Stimulated activated CD4-positive, alpha-beta T cell treated with anti-CD3 and anti-CD28 coated beads, Interleukin-1b, Interleukin-23, amount 100 ng/mL, for 24 hours (primary cell): ENCODE results near the gene ANKRD40.
"Not testable (repeated sequence)": the region's sequence is repeated elsewhere in the genome, so short reads cannot be mapped to it uniquely, and the experiment has no call there.

Experiments used
- DNase-seq, 4 experiments: peaks; one replicate each; pipeline ENCODE4 v3.0.0-alpha.2; 2020; ENCODE audit warnings: low read depth in 4 of 4, low spot score in 1 of 4

Gene ANKRD40

DNA sequence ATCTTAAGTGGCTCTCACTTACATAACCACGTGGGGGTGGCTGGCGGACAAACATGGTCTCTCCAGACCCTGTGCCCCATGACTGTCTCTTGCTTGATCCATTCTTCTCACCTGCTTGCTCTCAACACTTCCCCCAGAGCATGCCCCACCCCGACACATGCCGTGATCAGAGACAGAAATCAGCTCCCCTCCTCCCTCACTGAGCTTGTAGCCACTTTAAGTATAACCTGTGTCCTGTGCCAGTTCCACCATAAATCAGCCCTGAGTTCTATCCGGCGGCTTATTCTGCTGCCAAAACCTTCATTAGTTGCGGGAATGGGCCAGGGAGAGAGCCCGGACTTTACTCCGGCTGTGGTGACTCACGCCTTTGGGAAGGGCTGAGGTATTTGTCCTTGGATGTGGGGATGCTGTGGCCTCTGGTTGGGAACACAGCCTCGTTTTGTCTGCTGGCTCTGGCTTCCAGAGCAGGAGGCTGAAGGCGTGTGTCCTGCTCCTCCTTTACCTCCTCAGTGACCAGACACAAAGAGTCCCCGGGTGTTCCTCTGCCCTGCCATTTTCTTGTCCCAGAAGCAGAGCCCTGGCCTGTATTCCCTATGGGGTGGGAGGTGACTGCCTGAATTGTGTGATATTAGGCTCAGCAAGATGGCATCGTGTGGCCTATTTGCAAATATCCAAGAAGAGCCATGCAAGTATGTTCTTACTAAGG, 21.1 kb downstream of the ANKRD40 start:
- no peak for DNase-seq

GRCh38 chr17:50685691-50686493, 21.8 kb downstream of the ANKRD40 start:
- no peak for DNase-seq

GRCh38 chr17:50685334-50685665, 22.4 kb downstream of the ANKRD40 start:
- DNase-seq = no peak

GRCh38 chr17:50684612-50685333, 22.9 kb downstream of the ANKRD40 start:
- DNase-seq = no peak

- DNase-seq = no peak
Observed at GRCh38 chr17:50684288-50684611, 23.5 kb downstream of the ANKRD40 start.

- no peak for DNase-seq
Observed at GRCh38 chr17:50683434-50684287, 24.1 kb downstream of the ANKRD40 start.

GRCh38 chr17:50682938-50683337, 24.8 kb downstream of the ANKRD40 start:
- no peak for DNase-seq

DNA sequence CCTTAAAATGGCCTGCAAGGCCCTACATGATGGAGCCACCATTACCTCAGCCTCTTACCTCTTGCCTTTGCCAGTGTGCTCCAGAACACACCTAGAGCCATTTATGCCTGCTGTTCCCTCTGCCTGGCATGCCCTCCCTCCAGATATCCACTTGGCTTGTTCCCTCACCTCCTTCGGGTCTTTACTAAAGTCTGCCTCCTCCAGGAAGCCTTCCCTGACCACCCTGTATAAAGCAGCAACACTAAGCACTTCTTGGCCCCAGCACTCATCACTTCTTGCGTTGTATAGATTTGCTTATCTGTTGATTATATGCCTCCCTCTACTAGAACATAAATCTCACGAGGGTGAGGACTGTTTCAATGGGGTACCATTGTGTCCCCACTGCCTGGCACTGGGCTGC, 25.3 kb downstream of the ANKRD40 start:
- no peak for DNase-seq

GRCh38 chr17:50681263-50682200, 26.2 kb downstream of the ANKRD40 start:
- DNase-seq = no peak

DNA sequence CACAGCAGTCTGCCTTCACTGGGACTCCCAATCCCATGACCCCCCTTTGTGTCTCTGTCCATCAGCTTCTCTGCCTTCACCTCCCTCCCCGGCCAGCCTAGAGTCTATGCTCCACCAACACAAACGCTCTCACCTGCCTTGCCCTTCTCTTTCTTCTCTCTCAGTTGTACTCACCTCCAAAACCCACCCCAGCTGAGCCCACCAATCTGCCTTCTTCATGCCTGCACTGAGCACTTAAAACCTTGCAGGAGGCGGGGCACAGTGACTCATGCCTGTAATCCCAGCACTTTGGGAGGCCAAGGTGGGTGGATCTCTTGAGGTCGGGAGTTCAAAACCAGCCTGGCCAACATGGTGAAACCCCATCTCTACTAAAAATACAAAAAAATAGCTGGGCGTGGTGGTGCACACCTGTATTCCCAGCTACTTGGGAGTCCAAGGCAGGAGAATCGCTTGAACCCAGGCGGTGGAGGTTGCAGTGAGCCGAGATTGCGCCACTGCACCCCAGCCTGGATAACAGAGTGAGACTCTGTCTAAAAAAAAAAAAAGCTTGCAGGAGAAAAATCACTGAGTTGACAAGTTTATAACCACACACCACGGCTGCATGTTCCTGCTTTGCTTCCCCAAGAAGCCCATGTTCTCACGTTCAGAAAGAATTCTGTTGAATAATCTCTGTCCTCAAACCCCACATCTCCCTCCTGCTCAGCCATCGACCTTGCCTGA, 27.0 kb downstream of the ANKRD40 start:
- not testable (repeated sequence) for DNase-seq

DNA sequence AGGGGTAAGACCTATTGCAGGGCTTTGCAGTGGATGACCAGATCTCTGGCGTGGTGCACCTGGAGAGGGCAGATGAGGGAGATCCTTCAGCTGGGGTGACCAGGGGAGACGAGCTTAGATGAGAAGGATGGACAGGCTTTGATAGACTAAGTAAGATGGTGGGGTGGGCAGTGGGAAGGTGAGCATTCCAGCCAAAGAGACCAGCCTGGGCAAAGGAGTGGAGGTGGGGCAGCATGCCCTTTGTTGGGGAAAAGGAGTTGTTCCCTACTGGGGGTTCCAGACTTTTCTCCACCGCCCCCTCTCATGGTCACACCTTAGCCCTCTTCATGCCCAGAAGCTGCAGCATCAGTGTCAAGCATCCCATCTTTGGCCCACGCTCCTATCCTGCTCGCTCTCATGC, 27.6 kb downstream of the ANKRD40 start:
- no peak for DNase-seq

DNA sequence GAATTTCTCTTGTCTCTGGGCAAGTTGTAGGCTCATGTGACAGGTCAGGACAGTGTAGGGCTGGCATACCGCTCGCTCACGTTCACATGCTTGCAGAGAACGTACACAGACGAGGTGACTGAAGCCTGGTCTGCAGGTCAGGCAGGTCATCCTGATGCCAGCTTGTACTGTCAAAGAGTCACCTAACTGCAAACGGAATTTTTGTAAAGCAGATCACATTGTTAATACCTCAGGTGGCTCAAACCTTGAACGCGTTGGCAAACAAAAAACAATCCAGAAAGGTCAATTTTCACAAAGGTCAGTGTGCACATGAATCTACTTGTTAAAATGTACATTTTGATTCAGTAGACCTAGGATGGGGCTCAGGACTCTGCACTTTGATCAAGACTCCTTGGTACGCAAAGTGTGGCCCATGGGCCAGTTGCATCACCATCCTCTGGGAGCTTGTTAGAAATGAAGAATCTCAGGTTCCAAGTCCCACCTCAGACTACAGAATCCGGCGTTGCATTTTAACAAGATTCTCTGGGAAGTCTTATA, 28.6 kb downstream of the ANKRD40 start:
- DNase-seq = no peak

DNA sequence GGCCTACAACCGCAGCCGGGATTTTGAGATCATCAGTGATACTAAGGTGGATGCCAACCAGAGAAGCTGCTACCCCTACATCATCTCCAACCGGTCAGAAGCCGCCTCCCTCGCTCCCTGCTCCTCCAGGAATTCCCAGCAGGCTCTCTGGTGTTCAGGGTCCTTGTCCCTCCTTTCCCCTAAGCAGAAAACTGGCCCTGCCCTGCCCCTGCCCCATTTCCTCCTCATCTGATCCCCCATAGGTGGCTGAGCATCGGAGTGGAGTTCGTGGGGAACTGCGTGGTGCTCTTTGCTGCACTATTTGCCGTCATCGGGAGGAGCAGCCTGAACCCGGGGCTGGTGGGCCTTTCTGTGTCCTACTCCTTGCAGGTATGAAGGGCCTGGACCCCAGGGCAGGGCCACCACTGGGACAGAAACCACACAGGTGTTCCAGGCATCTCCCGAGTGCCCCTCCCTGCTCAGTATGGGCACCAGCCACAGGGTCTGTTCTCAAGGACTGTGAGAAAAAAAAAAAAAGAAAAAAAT, 29.8 kb downstream of the ANKRD40 start:
- no peak for DNase-seq

DNA sequence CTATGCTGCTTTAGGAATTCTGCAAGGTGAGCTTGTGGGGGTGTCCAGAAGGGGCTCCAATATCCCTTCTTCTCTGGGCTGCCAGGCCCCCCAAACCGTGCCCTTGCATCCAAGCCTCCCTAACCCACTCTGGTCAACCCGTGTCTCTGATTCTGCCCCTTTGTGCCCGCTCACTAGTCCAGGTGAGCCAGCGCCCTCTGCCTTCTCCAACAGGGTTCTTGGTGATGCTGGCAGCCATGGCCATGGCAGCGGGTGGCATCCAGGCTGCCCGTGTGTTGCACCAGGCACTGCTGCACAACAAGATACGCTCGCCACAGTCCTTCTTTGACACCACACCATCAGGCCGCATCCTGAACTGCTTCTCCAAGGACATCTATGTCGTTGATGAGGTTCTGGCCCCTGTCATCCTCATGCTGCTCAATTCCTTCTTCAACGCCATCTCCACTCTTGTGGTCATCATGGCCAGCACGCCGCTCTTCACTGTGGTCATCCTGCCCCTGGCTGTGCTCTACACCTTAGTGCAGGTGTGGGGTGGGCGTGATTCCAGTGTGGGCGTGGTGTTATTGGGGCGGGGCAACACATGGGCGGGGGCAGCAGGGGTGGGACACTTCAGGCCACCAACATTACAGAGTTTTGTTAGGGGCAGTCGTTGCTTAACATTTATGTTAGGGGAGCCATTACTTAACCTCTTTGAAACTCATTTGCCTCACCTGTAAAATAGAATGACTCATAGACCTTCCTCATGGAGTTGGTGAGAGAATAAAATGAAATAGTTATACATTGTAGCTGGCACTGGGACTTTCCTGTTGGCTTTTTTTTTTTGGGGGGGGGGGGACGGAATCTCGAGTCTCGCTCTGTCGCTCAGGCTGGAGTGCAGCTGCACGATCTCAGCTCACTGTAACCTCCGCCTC, 31.4 kb downstream of the ANKRD40 start:
- DNase-seq = no peak

GRCh38 chr17:50675627-50676026, 32.1 kb downstream of the ANKRD40 start:
- DNase-seq = no peak

DNA sequence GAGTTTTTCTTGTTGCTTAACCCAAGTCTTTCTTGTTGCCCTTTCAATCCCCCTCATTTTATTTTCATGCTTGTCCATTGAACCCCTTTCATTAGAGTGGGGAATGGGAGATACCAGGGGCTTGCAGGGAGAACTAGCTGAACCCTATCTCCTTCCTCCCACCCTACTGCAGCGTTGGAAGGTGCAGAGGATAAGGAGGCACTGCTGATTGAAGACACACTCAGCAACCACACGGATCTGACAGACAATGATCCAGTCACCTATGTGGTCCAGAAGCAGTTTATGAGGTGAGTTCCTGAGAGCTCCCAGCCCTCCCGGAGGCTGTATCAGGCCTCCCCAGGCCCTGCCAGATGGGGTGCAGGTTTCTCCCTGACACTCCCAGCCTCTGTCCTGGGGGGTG, 32.5 kb downstream of the ANKRD40 start:
- no peak for DNase-seq

DNA sequence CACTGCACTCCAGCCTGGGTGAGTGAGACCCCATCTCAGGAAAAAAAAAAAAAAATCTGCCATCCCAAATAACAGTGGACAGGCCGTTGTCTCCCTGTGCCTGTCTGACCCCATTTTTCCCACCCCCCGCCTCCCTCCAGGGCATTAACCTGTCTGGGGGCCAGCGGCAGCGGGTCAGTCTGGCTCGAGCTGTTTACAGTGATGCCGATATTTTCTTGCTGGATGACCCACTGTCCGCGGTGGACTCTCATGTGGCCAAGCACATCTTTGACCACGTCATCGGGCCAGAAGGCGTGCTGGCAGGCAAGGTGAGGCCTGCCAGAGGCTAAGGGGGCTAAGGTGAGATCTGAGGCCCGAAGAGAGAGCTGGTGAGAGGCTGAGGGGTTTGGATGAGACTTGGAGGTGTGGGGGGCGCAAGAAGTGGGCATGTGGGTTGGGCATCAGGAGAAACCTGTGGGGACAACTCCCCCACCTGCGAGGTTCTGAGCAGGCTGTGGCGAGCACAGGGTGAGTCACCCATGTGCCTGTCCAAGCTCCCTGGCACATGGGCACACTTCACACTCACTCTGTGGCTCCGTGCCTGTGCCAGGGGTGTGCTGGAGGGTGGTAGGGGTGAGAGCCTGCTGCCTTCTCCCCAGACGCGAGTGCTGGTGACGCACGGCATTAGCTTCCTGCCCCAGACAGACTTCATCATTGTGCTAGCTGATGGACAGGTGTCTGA, 34.7 kb downstream of the ANKRD40 start:
- DNase-seq = no peak
